Stimulated activated CD8-positive, alpha-beta memory T cell treated with anti-CD3 and anti-CD28 coated beads, Interleukin-2, amount 100 ng/mL, for 48 hours (primary cell): ENCODE results near the gene CIAPIN1.

Source experiments
- DNase-seq, 2 donors: peaks; one replicate each; pipeline ENCODE4 v3.0.0-alpha.2; 2020; ENCODE audit warnings: low read depth in 2 of 2

Gene CIAPIN1

GRCh38 chr16:57383276-57384247, 63.6 kb downstream of the CIAPIN1 start:
- DNase-seq: no peak

GRCh38 chr16:57382535-57383275, 64.5 kb downstream of the CIAPIN1 start:
- no peak for DNase-seq

DNA sequence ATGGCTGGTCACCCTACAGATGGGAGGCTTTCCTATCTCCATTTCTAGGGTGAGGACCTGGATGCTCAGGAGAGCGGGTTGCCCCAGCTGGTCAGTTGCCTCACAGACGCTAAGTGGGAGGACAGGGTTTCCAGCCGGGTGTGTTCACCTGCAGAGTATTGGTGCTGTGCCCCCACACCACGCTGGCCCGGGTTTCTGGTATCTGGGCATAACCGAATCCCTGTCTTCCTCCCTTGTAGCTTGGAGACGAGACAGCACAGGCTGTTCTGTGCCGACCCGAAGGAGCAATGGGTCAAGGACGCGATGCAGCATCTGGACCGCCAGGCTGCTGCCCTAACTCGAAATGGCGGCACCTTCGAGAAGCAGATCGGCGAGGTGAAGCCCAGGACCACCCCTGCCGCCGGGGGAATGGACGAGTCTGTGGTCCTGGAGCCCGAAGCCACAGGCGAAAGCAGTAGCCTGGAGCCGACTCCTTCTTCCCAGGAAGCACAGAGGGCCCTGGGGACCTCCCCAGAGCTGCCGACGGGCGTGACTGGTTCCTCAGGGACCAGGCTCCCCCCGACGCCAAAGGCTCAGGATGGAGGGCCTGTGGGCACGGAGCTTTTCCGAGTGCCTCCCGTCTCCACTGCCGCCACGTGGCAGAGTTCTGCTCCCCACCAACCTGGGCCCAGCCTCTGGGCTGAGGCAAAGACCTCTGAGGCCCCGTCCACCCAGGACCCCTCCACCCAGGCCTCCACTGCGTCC, 65.2 kb downstream of the CIAPIN1 start:
- DNase-seq: no peak

DNA sequence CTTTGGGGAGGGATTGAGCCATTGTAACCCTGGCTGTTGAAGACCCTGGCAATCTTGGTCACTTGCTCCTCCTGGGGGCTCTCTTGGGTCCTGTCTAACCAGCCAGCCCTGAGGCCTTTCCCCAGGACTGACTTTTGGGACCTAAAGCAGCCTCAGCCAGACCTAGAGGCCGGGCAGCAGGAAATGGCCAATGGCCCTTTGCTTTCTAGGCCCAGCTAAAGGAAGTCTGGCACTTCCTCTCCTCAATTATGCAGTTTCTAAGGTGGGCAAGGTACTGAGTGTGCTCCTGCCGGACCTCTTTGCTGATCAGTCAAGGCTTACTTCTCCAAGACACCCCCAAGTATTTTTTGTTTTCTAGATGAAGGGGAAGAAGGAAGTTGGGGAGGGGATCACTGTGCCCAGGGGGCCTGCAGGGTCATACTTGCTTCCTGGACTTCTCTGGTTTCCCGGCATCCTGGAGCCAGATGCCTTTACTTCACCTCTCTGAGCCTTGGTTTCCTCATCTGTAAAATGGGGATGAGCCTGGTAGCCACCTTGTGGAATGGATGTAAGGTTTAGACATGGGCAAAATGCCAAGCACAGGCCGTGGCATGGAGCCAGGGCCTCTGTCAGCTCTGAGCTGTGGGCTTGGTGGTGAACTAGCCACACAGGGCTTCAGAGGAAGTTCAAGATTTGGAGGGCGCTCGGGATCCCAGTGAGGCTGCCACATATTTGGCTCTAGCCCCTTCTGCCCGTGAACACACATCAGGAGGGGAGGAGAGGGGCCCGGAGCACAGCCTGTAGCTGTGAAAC, 66.3 kb downstream of the CIAPIN1 start:
- no peak for DNase-seq

- no peak for DNase-seq
Measured at GRCh38 chr16:57379579-57379978, 67.6 kb downstream of the CIAPIN1 start.
